ENCODE data around the gene DNAAF1.

Gene DNAAF1

GRCh38 chr16:84138500-84138823 lies 6.6 kb upstream of the DNAAF1 start:
- H3K79me2 ChIP-seq (ENCODE audit: insufficient read depth, low read length): peaks cover 95% of the 10 kb centered on the region
- H3K9ac ChIP-seq (ENCODE audit: low read depth, low read length): peak overlapping the region; percentile 47; the same call in 1 of the 2 replicates
- H3K4me2 ChIP-seq (ENCODE audit: insufficient read depth, low read length): peak overlapping the region; percentile 61

GRCh38 chr16:84138824-84139627 lies 6.1 kb upstream of the DNAAF1 start:
- Histone ChIP-seq H3K36me3 (ENCODE audit: insufficient read depth, low read length) (peaks cover 9% of the 10 kb centered on the region), H3K79me2 (ENCODE audit: insufficient read depth, low read length) (peaks cover 95% of the 10 kb centered on the region), H3K4me3 (ENCODE audit: low read depth in 1 of 2, low read length in 2 of 2) (peak overlapping the region in 1 of 2 experiments; percentile 37; a peak in 2 of 4 replicates), H3K27ac (ENCODE audit: low read length) (peak overlapping the region; percentile 86), H3K4me2 (ENCODE audit: insufficient read depth, low read length) (peak overlapping the region; percentile 61), H3K9ac (ENCODE audit: low read depth, low read length) (peak overlapping the region; percentile 47), H3K9me3 (ENCODE audit: insufficient read depth, low read length, severe bottlenecking) (no peaks in the 10 kb centered on the region), H3K27me3 (ENCODE audit: insufficient read depth, low read length, poor library complexity) (no peaks in the 10 kb centered on the region), H4K20me1 (ENCODE audit: insufficient read depth, low read length) (peaks cover 55% of the 10 kb centered on the region), H2AFZ (ENCODE audit: low read depth, low read length) (no peak overlapping the region), H3K4me1 (ENCODE audit: insufficient read depth, low read length) (peaks cover 81% of the 10 kb centered on the region)
- peak; percentile 84 for ATAC-seq (ENCODE audit: insufficient read depth, low read depth)
- DNase-seq: peak; percentile 57
- no peak for TF ChIP-seq EZH2 (IDR thresholded peaks at IDR 0.05; ENCODE audit: borderline replicate concordance, low read depth, low read length, severe bottlenecking)
- TF ChIP-seq CTCF (IDR thresholded peaks at IDR 0.05; ENCODE audit: borderline replicate concordance, extremely low read depth, low read length, poor library complexity, severe bottlenecking): no peak

More at GRCh38 chr16:84138500-84138823, 6.6 kb upstream of the DNAAF1 start:
- no peak for ATAC-seq (ENCODE audit: insufficient read depth, low read depth)
- H3K36me3 ChIP-seq (ENCODE audit: insufficient read depth, low read length): peaks cover 9% of the 10 kb centered on the region
- DNase-seq: no peak
- no peaks in the 10 kb centered on the region for H3K27me3 ChIP-seq (ENCODE audit: insufficient read depth, low read length, poor library complexity)
- H3K4me1 ChIP-seq (ENCODE audit: insufficient read depth, low read length): peaks cover 76% of the 10 kb centered on the region
- peaks cover 51% of the 10 kb centered on the region for H4K20me1 ChIP-seq (ENCODE audit: insufficient read depth, low read length)
- no peak overlapping the region for H3K4me3 ChIP-seq (ENCODE audit: low read depth in 1 of 2, low read length in 2 of 2)
- peak overlapping the region; percentile 86 for H3K27ac ChIP-seq (ENCODE audit: low read length)
- no peak for TF ChIP-seq EZH2 (IDR thresholded peaks at IDR 0.05; ENCODE audit: borderline replicate concordance, low read depth, low read length, severe bottlenecking)
- TF ChIP-seq CTCF (IDR thresholded peaks at IDR 0.05; ENCODE audit: borderline replicate concordance, extremely low read depth, low read length, poor library complexity, severe bottlenecking): no peak
- no peaks in the 10 kb centered on the region for H3K9me3 ChIP-seq (ENCODE audit: insufficient read depth, low read length, severe bottlenecking)
- H2AFZ ChIP-seq (ENCODE audit: low read depth, low read length): no peak overlapping the region

- H3K79me2 ChIP-seq (ENCODE audit: insufficient read depth, low read length): peaks cover 95% of the 10 kb centered on the region
- peaks cover 84% of the 10 kb centered on the region for H3K4me1 ChIP-seq (ENCODE audit: insufficient read depth, low read length)
- H3K4me3 ChIP-seq (ENCODE audit: low read depth in 1 of 2, low read length in 2 of 2): 0 out of 4 replicates have a peak overlapping the region, but pooled peaks of 1 of the 2 experiments have one; percentile 2
- peak overlapping the region; percentile 47 for H3K9ac ChIP-seq (ENCODE audit: low read depth, low read length)
- TF ChIP-seq CTCF (IDR thresholded peaks at IDR 0.05; ENCODE audit: borderline replicate concordance, extremely low read depth, low read length, poor library complexity, severe bottlenecking) (no peak), EZH2 (IDR thresholded peaks at IDR 0.05; ENCODE audit: borderline replicate concordance, low read depth, low read length, severe bottlenecking) (no peak)
- H3K4me2 ChIP-seq (ENCODE audit: insufficient read depth, low read length): peak overlapping the region; percentile 61
- H2AFZ ChIP-seq (ENCODE audit: low read depth, low read length): no peak overlapping the region
- DNase-seq (no peak), ATAC-seq (ENCODE audit: insufficient read depth, low read depth) (no peak)
- no peaks in the 10 kb centered on the region for H3K9me3 ChIP-seq (ENCODE audit: insufficient read depth, low read length, severe bottlenecking)
- H3K27ac ChIP-seq (ENCODE audit: low read length): peak overlapping the region; percentile 86
- H3K36me3 ChIP-seq (ENCODE audit: insufficient read depth, low read length): peaks cover 9% of the 10 kb centered on the region
- H3K27me3 ChIP-seq (ENCODE audit: insufficient read depth, low read length, poor library complexity): no peaks in the 10 kb centered on the region
- peaks cover 56% of the 10 kb centered on the region for H4K20me1 ChIP-seq (ENCODE audit: insufficient read depth, low read length)
These were observed 5.4 kb upstream of the DNAAF1 start for GRCh38 chr16:84139628-84140258.
